Esophagus squamous epithelium (tissue), 5 donors: ENCODE data around the gene RBKS. TPM values are rescaled to one million over a fixed set of nuclear protein-coding genes. Genes with fewer than 3 reads are reported as not detected.
"Not testable (repeated sequence)": the region's sequence is repeated elsewhere in the genome, so short reads cannot be mapped to it uniquely, and the experiment has no call there.

Source experiments
- DNase-seq: peaks from one replicate; lab custom pipeline; 2025; lab: John Stamatoyannopoulos, UW
- H3K27ac ChIP-seq, 4 donors: fragments of 200-600 bp; sonication (generic); one replicate each; pipeline ENCODE4 v1.5.1; 2016 to 2019; ENCODE audit warnings: mild to moderate bottlenecking in 1 of 4
- H3K27me3 ChIP-seq, 4 donors: fragments of 200-600 bp; sonication (generic); 1 replicate in 3 of 4; 2 replicates in 1 of 4; pipeline versions ENCODE4 v1.5.1 to v1.6.0; 2017 to 2021; ENCODE audit warnings: antibody characterized with exemption in 1 of 4
- H3K36me3 ChIP-seq, 3 donors: fragments of 200-600 bp; sonication (generic); one replicate each; pipeline ENCODE4 v1.5.1; 2016 to 2019
- H3K4me1 ChIP-seq, 3 donors: fragments of 200-600 bp; sonication (generic); one replicate each; pipeline ENCODE4 v1.5.1; 2017 to 2019
- H3K4me3 ChIP-seq, 4 donors: fragments of 200-600 bp; sonication (generic); 1 replicate in 3 of 4; 2 replicates in 1 of 4; pipeline ENCODE4 v1.5.1; 2016 to 2019; ENCODE audit warnings: mild to moderate bottlenecking in 2 of 4, moderate library complexity in 1 of 4
- H3K9me3 ChIP-seq, 3 donors: fragments of 200-600 bp; sonication (generic); one replicate each; pipeline ENCODE4 v1.5.1; 2016 to 2019
- POLR2A ChIP-seq, 4 donors: fragments of 450-650 bp; IDR thresholded peaks; one replicate each; pipeline ENCODE4 v1.6.1; 2017; ENCODE audit warnings: antibody characterized with exemption in 4 of 4, mild to moderate bottlenecking in 4 of 4, moderate library complexity in 3 of 4
- WGBS, 2 donors: methylation state at CpG; one replicate each; pipeline ENCODE4 v1.1.5; 2018; 5-methylcytosine and 5-hydroxymethylcytosine counted together
- intact Hi-C: fragments of 100-400 bp; cut with DNase I; formaldehyde crosslinking; loops from one replicate; pipeline ENCODE4 v1.15.0; 2022
- total RNA-seq, 4 donors: library from RNA; depleted of rRNA; stranded (reverse); fragments of >200 nt; gene quantifications; one replicate each; pipeline ENCODE4 v1.1.0, GENCODE V29; 2016
- TF ChIP-seq, protein P1 (sequence below), 6 experiments: fragments of 450-650 bp in 4 of 6; fragments of 200-600 bp in 2 of 6; sonication (generic) in 2 of 6; IDR thresholded peaks; one replicate each; pipeline ENCODE4 v1.5.1; 2016 to 2019; ENCODE audit warnings: antibody characterized with exemption in 6 of 6, mild to moderate bottlenecking in 4 of 6, moderate library complexity in 4 of 6
- donor health status: DM: yes; HTN: yes; CAD: no.

RBKS gene
- total RNA-seq, 4 donors from 2014 or later = 1.4 to 5.2 (median 1.6) TPM

DNA sequence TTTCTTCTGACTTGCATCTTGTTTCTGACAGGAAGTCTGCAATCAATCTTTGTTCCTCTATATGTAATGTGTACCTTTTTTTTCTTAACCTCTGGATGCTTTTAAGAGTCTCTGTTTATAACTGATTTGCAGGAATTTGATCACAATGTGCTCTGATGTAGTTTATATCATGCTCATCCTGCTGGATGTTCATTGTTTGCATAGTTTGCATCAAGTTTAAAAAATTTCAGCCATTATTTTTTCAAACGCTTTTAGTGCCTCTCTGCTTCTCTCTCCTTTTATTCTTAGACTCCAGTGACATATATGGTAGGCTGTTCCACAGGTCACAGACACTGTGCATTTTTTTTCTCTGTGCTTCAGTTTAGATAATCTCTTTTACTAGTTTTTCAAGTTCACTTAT is 23.9 kb downstream of the RBKS start:
- Histone ChIP-seq H3K27me3 (no peaks in the 10 kb centered on the region), H3K4me3 (no peak overlapping the region), H3K9me3 (no peaks in the 10 kb centered on the region), H3K4me1 (peaks cover 0 to 21% (median 0%) of the 10 kb centered on the region in 3 donors), H3K27ac (no peak overlapping the region), H3K36me3 (no peaks in the 10 kb centered on the region)
- no peak for TF ChIP-seq POLR2A (IDR thresholded peaks at IDR 0.05)
- TF ChIP-seq, protein P1, sequence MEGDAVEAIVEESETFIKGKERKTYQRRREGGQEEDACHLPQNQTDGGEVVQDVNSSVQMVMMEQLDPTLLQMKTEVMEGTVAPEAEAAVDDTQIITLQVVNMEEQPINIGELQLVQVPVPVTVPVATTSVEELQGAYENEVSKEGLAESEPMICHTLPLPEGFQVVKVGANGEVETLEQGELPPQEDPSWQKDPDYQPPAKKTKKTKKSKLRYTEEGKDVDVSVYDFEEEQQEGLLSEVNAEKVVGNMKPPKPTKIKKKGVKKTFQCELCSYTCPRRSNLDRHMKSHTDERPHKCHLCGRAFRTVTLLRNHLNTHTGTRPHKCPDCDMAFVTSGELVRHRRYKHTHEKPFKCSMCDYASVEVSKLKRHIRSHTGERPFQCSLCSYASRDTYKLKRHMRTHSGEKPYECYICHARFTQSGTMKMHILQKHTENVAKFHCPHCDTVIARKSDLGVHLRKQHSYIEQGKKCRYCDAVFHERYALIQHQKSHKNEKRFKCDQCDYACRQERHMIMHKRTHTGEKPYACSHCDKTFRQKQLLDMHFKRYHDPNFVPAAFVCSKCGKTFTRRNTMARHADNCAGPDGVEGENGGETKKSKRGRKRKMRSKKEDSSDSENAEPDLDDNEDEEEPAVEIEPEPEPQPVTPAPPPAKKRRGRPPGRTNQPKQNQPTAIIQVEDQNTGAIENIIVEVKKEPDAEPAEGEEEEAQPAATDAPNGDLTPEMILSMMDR (IDR thresholded peaks at IDR 0.05) = no peak
- WGBS, 2 donors = 75 to 85% methylated on average over 1 of the region's 1 CpG
- DNase-seq = no peak
- intact Hi-C loops = no loop called here

DNA sequence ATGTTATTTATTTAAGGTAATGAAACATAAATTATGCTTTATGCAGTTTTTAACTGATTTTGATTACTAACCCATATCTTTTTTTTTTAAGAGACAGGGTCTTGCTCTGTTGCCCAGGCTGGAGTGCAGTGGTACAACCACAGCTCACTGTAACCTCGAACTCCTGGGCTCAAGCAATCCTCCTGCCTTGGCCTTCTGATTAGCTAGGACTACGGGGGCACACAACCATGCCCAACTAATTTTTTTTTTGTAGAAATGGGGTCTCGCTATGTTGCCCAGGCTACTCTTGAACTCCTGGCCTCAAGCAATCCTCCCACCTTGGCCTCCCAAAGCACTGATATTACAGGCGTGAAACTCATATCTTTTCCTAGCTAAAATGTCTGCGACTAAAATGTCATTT is 26.2 kb downstream of the RBKS start:
- DNase-seq, intact Hi-C loops, H3K9me3 ChIP-seq, H3K36me3 ChIP-seq, H3K4me3 ChIP-seq, H3K27me3 ChIP-seq, H3K27ac ChIP-seq: not testable (repeated sequence)
- peaks cover 0 to 12% (median 3%) of the 10 kb centered on the region in 3 donors for H3K4me1 ChIP-seq
- 84 to 87% methylated on average over 5 of the region's 5 CpGs for WGBS, 2 donors

DNA sequence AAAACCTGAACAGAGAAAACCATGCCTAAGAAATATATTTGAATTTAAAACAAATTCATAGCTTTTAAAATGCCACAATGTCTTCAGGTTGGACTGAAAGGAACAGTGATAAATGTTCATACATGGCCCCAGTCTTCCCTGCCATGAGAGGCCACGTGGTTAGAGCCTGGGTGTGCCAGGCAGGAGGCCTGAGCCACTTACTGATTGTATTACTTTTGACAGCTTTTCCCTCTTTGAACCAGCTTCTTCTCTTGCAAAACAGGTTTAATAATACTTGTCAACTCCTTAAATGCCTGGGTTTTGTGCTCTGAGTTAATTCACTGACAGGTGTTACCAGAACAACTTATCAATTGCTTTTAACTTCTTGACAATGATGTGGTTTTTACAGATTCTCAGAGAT is 27.0 kb downstream of the RBKS start:
- Histone ChIP-seq H3K4me1 (peaks cover 0 to 12% (median 3%) of the 10 kb centered on the region in 3 donors), H3K36me3 (no peaks in the 10 kb centered on the region), H3K27me3 (no peaks in the 10 kb centered on the region), H3K27ac (peak overlapping the region in 2 of 4 donors; percentile 18 to 21), H3K4me3 (no peak overlapping the region), H3K9me3 (no peaks in the 10 kb centered on the region)
- no peak for DNase-seq
- intact Hi-C loops = no loop called here
- WGBS, 2 donors = 41 to 46% methylated on average over 1 of the region's 1 CpG
- TF ChIP-seq, protein P1 (IDR thresholded peaks at IDR 0.05) = no peak
- no peak for TF ChIP-seq POLR2A (IDR thresholded peaks at IDR 0.05)

DNA sequence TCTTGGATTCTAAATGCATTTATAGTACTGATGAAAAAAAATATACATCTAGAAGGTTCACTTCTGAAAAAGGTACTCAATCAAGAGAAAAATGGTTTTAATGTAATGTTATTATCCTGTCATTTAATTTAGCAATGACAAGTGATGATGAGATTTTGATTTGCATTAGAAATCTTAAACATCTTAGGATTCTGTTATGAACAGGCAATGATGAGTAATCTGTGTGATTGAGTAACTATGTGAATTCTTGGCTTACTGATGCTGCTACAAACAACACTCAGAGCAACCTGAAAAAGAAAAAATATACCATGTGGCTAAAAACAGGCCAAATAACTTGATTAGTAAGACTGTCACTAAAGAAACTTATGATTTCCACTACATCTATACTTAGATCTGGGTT is 30.1 kb downstream of the RBKS start:
- Histone ChIP-seq H3K27ac (no peak overlapping the region), H3K27me3 (no peaks in the 10 kb centered on the region), H3K4me3 (no peak overlapping the region), H3K4me1 (peaks cover 0 to 19% (median 3%) of the 10 kb centered on the region in 3 donors), H3K36me3 (no peaks in the 10 kb centered on the region), H3K9me3 (peaks cover 0 to 4% (median 0%) of the 10 kb centered on the region in 3 donors)
- intact Hi-C loops = no loop called here
- TF ChIP-seq POLR2A (IDR thresholded peaks at IDR 0.05) = no peak
- TF ChIP-seq, protein P1 (IDR thresholded peaks at IDR 0.05) = no peak
- DNase-seq = no peak

DNA sequence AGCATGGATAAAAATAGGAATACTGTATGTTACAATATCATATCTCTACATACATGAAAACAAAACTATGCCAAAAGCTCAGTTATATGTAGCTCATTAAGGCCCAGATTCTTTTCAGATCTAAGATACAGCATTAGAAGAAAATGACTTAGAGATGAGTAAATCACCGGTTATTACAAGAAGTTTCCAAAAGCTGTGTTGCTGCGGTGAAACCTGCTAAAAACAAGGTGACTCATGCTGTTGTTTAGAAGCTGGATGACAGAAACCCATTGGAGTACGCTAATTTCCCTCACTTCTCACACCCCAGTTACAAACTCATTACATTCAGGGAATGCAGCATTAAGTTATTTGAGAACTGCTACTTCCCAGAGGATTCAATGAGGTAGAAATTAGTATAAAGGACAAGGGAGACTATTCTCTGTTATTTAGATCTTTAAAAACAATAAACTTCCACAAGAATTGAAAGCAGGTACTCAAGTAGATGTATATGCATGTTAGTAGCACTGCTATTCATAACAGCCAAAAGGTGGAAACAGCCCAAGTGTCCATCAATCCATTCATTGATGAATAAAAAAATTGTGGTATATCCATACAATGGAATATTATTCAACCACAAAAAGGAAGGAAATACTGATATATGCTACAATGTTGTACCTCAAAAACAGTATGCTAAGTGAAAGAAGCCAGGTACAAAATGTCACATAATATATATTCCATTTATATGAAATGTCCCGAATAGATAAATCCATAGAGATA is 32.6 kb downstream of the RBKS start:
- Histone ChIP-seq H3K4me3 (no peak overlapping the region), H3K9me3 (peaks cover 0 to 4% (median 0%) of the 10 kb centered on the region in 3 donors), H3K4me1 (peaks cover 0 to 10% (median 3%) of the 10 kb centered on the region in 3 donors), H3K36me3 (no peaks in the 10 kb centered on the region), H3K27ac (no peak overlapping the region), H3K27me3 (no peaks in the 10 kb centered on the region)
- TF ChIP-seq POLR2A (IDR thresholded peaks at IDR 0.05) = no peak
- TF ChIP-seq, protein P1 (IDR thresholded peaks at IDR 0.05) = no peak
- intact Hi-C loops = no loop called here
- DNase-seq = no peak
- WGBS, 2 donors = 42 to 69% methylated on average over 4 of the region's 4 CpGs
